ENCODE data around the gene PEAR1.

Gene PEAR1

GRCh38 chr1:156884560-156885184 is 8.8 kb upstream of the PEAR1 start:
- peak; percentile 68 for DNase-seq

GRCh38 chr1:156885314-156885713 is 8.2 kb upstream of the PEAR1 start:
- DNase-seq, result no peak

- DNase-seq, result no peak
These were observed 7.6 kb upstream of the PEAR1 start for GRCh38 chr1:156885880-156886355.

GRCh38 chr1:156886583-156887281 is 6.8 kb upstream of the PEAR1 start:
- no peak for DNase-seq

GRCh38 chr1:156887317-156887716 is 6.2 kb upstream of the PEAR1 start:
- DNase-seq, result no peak

GRCh38 chr1:156887734-156888133 is 5.8 kb upstream of the PEAR1 start:
- DNase-seq, result no peak

GRCh38 chr1:156889802-156890580 is 3.5 kb upstream of the PEAR1 start:
- DNase-seq, result peak; percentile 87

GRCh38 chr1:156892190-156893047 is 1.1 kb upstream of the PEAR1 start:
- DNase-seq, result peak; percentile 96

GRCh38 chr1:156894001-156894400 is 483 bp downstream of the PEAR1 start:
- DNase-seq, result no peak

- DNase-seq, result no peak
These were observed 1.4 kb downstream of the PEAR1 start for GRCh38 chr1:156894711-156895454.

GRCh38 chr1:156895455-156895812 is 1.9 kb downstream of the PEAR1 start:
- DNase-seq, result peak; percentile 89

GRCh38 chr1:156895927-156896326 is 2.4 kb downstream of the PEAR1 start:
- no peak for DNase-seq

GRCh38 chr1:156896490-156897033 is 3.0 kb downstream of the PEAR1 start:
- DNase-seq, result peak; percentile 98

- DNase-seq, result peak; percentile 79
These were observed 3.7 kb downstream of the PEAR1 start for GRCh38 chr1:156897078-156897825.

- peak; percentile 87 for DNase-seq
These were observed 4.6 kb downstream of the PEAR1 start for GRCh38 chr1:156898161-156898566.

GRCh38 chr1:156898971-156899664 is 5.6 kb downstream of the PEAR1 start:
- DNase-seq, result no peak

GRCh38 chr1:156899956-156900718 is 6.6 kb downstream of the PEAR1 start:
- no peak for DNase-seq

- no peak for DNase-seq
These were observed 7.5 kb downstream of the PEAR1 start for GRCh38 chr1:156900896-156901589.

- no peak for DNase-seq
These were observed 8.0 kb downstream of the PEAR1 start for GRCh38 chr1:156901590-156901900.

Data from islet precursor cell (in vitro differentiated cells).